K562 (cell line): ENCODE results near the gene CAPN2. TPM values are rescaled to one million over a fixed set of nuclear protein-coding genes. Genes with fewer than 3 reads are reported as not detected.

Source experiments
- BACH1 ChIP-seq: fragments of 200-800 bp; sonication (Bioruptor generic); IDR thresholded peaks from 2 replicates; pipeline ENCODE4 v1.6.1; 2016; ENCODE audit warnings: missing genetic modification characterization, missing compliant biosample characterization
- BRD4 ChIP-seq: fragments of 200-600 bp; sonication (generic); IDR thresholded peaks from 2 replicates; pipeline ENCODE4 v1.6.1; 2017; ENCODE audit warnings: inconsistent platforms
- CREM ChIP-seq: IDR thresholded peaks from 2 replicates; pipeline ENCODE4 v1.6.1; 2014; ENCODE audit warnings: antibody characterized with exemption, low read depth
- FOSL1 ChIP-seq: fragments of 200-800 bp; sonication (Bioruptor generic); conservative IDR thresholded peaks from 2 replicates; pipeline ENCODE4 v1.6.1; 2016; ENCODE audit warnings: missing genetic modification characterization, missing compliant biosample characterization
- HDAC2 ChIP-seq: fragments of 450-650 bp; IDR thresholded peaks from 2 replicates; pipeline ENCODE4 v1.6.1; 2016; ENCODE audit warnings: mild to moderate bottlenecking
- IFI16 ChIP-seq: fragments of 250-450 bp; sonication (Bioruptor Pico); IDR thresholded peaks from 2 replicates; pipeline ENCODE4 v2.1.2; 2022; ENCODE audit warnings: mild to moderate bottlenecking, inconsistent platforms
- MED1 ChIP-seq: sonication (generic); formaldehyde crosslinking; IDR thresholded peaks from 2 replicates; pipeline ENCODE4 v1.8.1; 2023; ENCODE audit warnings: missing genetic modification reagents, borderline replicate concordance
- NR3C1 ChIP-seq: sonication (generic); formaldehyde crosslinking; IDR thresholded peaks from 2 replicates; pipeline ENCODE4 v1.8.1; 2022; ENCODE audit warnings: missing genetic modification reagents
- NUFIP1 ChIP-seq: fragments of 450-650 bp; IDR thresholded peaks from 2 replicates; pipeline ENCODE4 v1.6.1; 2018; ENCODE audit not compliant: partially characterized antibody
- POLR3A ChIP-seq: IDR thresholded peaks from 2 replicates; pipeline ENCODE4 v1.6.1; 2011; ENCODE audit warnings: borderline replicate concordance, mild to moderate bottlenecking, moderate library complexity; ENCODE audit not compliant: insufficient read length, insufficient read depth; ENCODE audit errors: extremely low read depth
- SIX5 ChIP-seq, 2 experiments: IDR thresholded peaks; 2 replicates each; pipeline ENCODE4 v1.6.1; 2011; ENCODE audit warnings: low read length in 2 of 2, borderline replicate concordance in 1 of 2, low read depth in 1 of 2, mild to moderate bottlenecking in 1 of 2, moderate library complexity in 1 of 2; ENCODE audit not compliant: insufficient read depth in 1 of 2
- SMARCC2 ChIP-seq: fragments of 450-650 bp; IDR thresholded peaks from 2 replicates; pipeline ENCODE4 v1.6.1; 2017; ENCODE audit warnings: antibody characterized with exemption, moderate library complexity, mild to moderate bottlenecking, low read depth
- SUPT5H ChIP-seq: fragments of 450-650 bp; IDR thresholded peaks from 2 replicates; pipeline ENCODE4 v1.6.1; 2016
- ZKSCAN8 ChIP-seq: fragments of 200-800 bp; sonication (Bioruptor generic); IDR thresholded peaks from 2 replicates; pipeline ENCODE4 v1.6.1; 2016; ENCODE audit warnings: missing genetic modification characterization, missing compliant biosample characterization
- ZNF134 ChIP-seq: fragments of 250-450 bp; sonication (Bioruptor Pico); conservative IDR thresholded peaks from 2 replicates; pipeline ENCODE4 v1.4.0; 2020
- ZNF140 ChIP-seq: fragments of 250-450 bp; sonication (Bioruptor Pico); IDR thresholded peaks from 2 replicates; pipeline ENCODE4 v1.8.0; 2021; ENCODE audit warnings: moderate library complexity, mild to moderate bottlenecking, inconsistent platforms
- ZNF324 ChIP-seq: fragments of 250-450 bp; sonication (Bioruptor Pico); IDR thresholded peaks from 2 replicates; pipeline ENCODE4 v1.4.0; 2020; ENCODE audit warnings: mild to moderate bottlenecking
- ZNF41 ChIP-seq: fragments of 250-450 bp; sonication (Bioruptor Pico); conservative IDR thresholded peaks from 2 replicates; pipeline ENCODE4 v1.4.0; 2020; ENCODE audit warnings: mild to moderate bottlenecking
- ZNF778 ChIP-seq: fragments of 450-650 bp; formaldehyde crosslinking; IDR thresholded peaks from 2 replicates; pipeline ENCODE4 v1.4.0; 2020; ENCODE audit warnings: mild to moderate bottlenecking, moderate library complexity
- polyA plus RNA-seq, 8 experiments: library from polyadenylated mRNA; depleted of rRNA in 4 of 8; stranded (reverse) in 5 of 8; unstranded in 3 of 8; fragments of >200 nt; fragmentation: Nextera tagmentation in 2 of 8; fragmentation: Illumina TruSeq in 1 of 8; extraction: Ambion mirVana in 2 of 8; extraction: Trizol in 1 of 8; gene quantifications; 2 replicates each; pipeline versions ENCODE4 v1.2.1 to v1.2.3, GENCODE V29; 2011 to 2014; ENCODE audit warnings: inconsistent platforms in 1 of 8, missing spikeins in 1 of 8
- total RNA-seq, 7 experiments: library from RNA; depleted of rRNA in 6 of 7; stranded (reverse); fragments of >200 nt in 6 of 7; fragmentation: Illumina TruSeq in 2 of 7; extraction: Trizol in 2 of 7; gene quantifications; 2 replicates each; pipeline versions ENCODE4 v1.2.1 to v1.2.3, GENCODE V29; 2011 to 2021; ENCODE audit warnings: low replicate concordance in 1 of 7
- TF ChIP-seq, protein P1 (sequence below): sonication (generic); formaldehyde crosslinking; IDR thresholded peaks from 2 replicates; pipeline ENCODE4 v1.8.0; 2023; ENCODE audit warnings: missing genetic modification reagents, mild to moderate bottlenecking, borderline replicate concordance
- TF ChIP-seq, protein P2 (sequence below): fragments of 450-650 bp; IDR thresholded peaks from 2 replicates; pipeline ENCODE4 v1.6.1; 2016
- TF ChIP-seq, protein P3 (sequence below), 2 experiments: fragments of 250-450 bp in 1 of 2; fragments of 450-650 bp in 1 of 2; sonication (Bioruptor Pico) in 1 of 2; IDR thresholded peaks; 2 replicates each; pipeline versions ENCODE4 v1.6.1 to v1.8.0; 2016 to 2021; ENCODE audit warnings: mild to moderate bottlenecking in 2 of 2, moderate library complexity in 2 of 2, missing compliant biosample characterization in 1 of 2, missing genetic modification characterization in 1 of 2

Gene CAPN2
- total and polyA plus RNA-seq, 9 of the 15 experiments (the other 6 are each of a cell fraction or from before 2014, with no cell fraction given) = 24.6 to 157 (median 101) TPM

DNA sequence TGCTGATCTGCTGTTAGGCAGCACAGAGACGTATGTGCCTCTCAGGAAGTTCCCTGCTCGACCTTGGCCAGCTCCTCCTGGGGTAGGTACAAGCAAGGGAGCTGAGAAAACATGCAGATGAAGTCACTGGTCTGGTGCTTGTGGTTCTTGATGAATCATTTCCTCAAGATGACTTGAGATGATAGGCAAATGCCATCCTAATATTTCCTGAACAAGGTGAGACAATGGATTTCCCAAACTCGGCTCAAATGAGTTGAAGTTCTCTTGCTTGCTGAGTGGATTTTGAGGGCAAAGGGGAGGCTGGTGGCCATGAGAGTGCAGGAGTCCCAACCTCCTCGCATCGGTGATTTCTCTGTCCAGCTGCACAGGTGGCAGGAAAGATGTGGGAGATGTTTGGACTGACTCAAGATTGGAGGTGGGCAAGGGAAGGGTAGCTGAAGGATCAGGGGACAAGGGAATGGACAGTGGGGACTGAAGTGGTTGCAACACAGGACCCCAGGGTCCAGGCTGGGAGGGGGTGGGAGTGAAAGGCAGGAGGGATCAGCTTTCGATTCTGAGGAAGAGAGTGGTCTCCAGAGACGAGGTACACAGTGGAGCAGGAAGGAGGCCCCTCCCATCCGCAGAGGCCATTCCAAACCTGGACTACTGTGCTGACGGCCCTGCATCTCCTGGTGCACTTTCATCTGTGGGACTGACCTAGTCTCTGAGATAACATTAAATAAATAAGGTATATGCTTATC, 63.9 kb downstream of the CAPN2 start (continued):
- TF ChIP-seq CREM (peak; percentile 62; the same call in 1 of the 2 replicates), ZKSCAN8 (CRISPR knock-in tag) (no peak; the same call in none of the 2 replicates), ZNF324 (CRISPR knock-in tag) (no peak), ZNF778 (CRISPR knock-in tag) (no peak), IFI16 (CRISPR knock-in tag) (no peak), MED1 (CRISPR knock-in tag) (no peak), BACH1 (tag) (peak; percentile 5; the same call in 1 of the 2 replicates), POLR3A (no peak), SMARCC2 (peak; percentile 77; the same call in 1 of the 2 replicates), FOSL1 (tag) (peak; percentile 98), BRD4 (no peak), NR3C1 (no peak), SIX5 (IDR thresholded peaks at IDR 0.05; ENCODE audit: borderline replicate concordance in 1 of 2, insufficient read depth in 1 of 2, low read depth in 1 of 2, low read length in 2 of 2) (no peak), ZNF140 (CRISPR knock-in tag) (no peak), HDAC2 (peak; percentile 50; the same call in 1 of the 2 replicates), NUFIP1 (no peak), ZNF41 (CRISPR knock-in tag) (no peak), ZNF134 (CRISPR knock-in tag) (no peak; the same call in 1 of the 2 replicates), SUPT5H (peak; percentile 63)
- TF ChIP-seq, protein P1, sequence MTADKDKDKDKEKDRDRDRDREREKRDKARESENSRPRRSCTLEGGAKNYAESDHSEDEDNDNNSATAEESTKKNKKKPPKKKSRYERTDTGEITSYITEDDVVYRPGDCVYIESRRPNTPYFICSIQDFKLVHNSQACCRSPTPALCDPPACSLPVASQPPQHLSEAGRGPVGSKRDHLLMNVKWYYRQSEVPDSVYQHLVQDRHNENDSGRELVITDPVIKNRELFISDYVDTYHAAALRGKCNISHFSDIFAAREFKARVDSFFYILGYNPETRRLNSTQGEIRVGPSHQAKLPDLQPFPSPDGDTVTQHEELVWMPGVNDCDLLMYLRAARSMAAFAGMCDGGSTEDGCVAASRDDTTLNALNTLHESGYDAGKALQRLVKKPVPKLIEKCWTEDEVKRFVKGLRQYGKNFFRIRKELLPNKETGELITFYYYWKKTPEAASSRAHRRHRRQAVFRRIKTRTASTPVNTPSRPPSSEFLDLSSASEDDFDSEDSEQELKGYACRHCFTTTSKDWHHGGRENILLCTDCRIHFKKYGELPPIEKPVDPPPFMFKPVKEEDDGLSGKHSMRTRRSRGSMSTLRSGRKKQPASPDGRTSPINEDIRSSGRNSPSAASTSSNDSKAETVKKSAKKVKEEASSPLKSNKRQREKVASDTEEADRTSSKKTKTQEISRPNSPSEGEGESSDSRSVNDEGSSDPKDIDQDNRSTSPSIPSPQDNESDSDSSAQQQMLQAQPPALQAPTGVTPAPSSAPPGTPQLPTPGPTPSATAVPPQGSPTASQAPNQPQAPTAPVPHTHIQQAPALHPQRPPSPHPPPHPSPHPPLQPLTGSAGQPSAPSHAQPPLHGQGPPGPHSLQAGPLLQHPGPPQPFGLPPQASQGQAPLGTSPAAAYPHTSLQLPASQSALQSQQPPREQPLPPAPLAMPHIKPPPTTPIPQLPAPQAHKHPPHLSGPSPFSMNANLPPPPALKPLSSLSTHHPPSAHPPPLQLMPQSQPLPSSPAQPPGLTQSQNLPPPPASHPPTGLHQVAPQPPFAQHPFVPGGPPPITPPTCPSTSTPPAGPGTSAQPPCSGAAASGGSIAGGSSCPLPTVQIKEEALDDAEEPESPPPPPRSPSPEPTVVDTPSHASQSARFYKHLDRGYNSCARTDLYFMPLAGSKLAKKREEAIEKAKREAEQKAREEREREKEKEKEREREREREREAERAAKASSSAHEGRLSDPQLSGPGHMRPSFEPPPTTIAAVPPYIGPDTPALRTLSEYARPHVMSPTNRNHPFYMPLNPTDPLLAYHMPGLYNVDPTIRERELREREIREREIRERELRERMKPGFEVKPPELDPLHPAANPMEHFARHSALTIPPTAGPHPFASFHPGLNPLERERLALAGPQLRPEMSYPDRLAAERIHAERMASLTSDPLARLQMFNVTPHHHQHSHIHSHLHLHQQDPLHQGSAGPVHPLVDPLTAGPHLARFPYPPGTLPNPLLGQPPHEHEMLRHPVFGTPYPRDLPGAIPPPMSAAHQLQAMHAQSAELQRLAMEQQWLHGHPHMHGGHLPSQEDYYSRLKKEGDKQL (CRISPR knock-in tag) = 0 out of 2 replicates have a peak, but pooled peaks have one; percentile 76
- TF ChIP-seq, protein P2, sequence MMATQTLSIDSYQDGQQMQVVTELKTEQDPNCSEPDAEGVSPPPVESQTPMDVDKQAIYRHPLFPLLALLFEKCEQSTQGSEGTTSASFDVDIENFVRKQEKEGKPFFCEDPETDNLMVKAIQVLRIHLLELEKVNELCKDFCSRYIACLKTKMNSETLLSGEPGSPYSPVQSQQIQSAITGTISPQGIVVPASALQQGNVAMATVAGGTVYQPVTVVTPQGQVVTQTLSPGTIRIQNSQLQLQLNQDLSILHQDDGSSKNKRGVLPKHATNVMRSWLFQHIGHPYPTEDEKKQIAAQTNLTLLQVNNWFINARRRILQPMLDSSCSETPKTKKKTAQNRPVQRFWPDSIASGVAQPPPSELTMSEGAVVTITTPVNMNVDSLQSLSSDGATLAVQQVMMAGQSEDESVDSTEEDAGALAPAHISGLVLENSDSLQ = peak; percentile 16; the same call in 1 of the 2 replicates
- TF ChIP-seq, protein P3, sequence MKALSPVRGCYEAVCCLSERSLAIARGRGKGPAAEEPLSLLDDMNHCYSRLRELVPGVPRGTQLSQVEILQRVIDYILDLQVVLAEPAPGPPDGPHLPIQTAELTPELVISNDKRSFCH (CRISPR knock-in tag; IDR thresholded peaks at IDR 0.05) = no peak
- TF ChIP-seq, protein P3 (tag; IDR thresholded peaks at IDR 0.05) = peak; percentile 68; the same call in 1 of the 2 replicates
